Panc1 (cell line): Measurements from ENCODE around the gene GAPDH. TPM values are rescaled to one million over a fixed set of nuclear protein-coding genes. Genes with fewer than 3 reads are reported as not detected.

ENCODE experiments used
- ATAC-seq: fragments of 200-7000 bp; cut with Tn5 transposase; 2 replicates; pipeline ENCODE4 v1.9.1; 2020; ENCODE audit warnings: mild to moderate bottlenecking, moderate library complexity
- BruUV-seq: library from RNA; stranded (reverse); fragments of 400-500 nt; replicated peaks from 2 replicates; lab custom pipeline; 2021; lab: Mats Ljungman, UMichigan
- CTCF ChIA-PET: fragments of 300-600 bp; sonication (Branson Sonifier 250); formaldehyde crosslinking; loops from one replicate; lab custom pipeline; 2022; ENCODE audit warnings: antibody characterized with exemption; lab: Charles Lee
- POLR2A ChIA-PET: fragments of 300-600 bp; sonication (Branson Sonifier 250); formaldehyde crosslinking; loops from one replicate; lab custom pipeline; 2022; ENCODE audit warnings: antibody characterized with exemption; lab: Charles Lee
- DNase-seq: peaks from one replicate; pipeline ENCODE4 v3.0.0-alpha.2; 2010; ENCODE audit warnings: low read depth, low spot score
- H3K27ac ChIP-seq: 2 replicates; pipeline ENCODE4 v1.5.1; 2011; ENCODE audit warnings: mild to moderate bottlenecking, low read length, inconsistent platforms
- H3K27me3 ChIP-seq: fragments of 200-500 bp; sonication (Bioruptor generic); 2 replicates; pipeline ENCODE4 v1.6.0; 2014; ENCODE audit warnings: low read length, inconsistent platforms; ENCODE audit not compliant: control insufficient read depth, insufficient read depth
- H3K36me3 ChIP-seq: fragments of 200-500 bp; sonication (Bioruptor generic); 2 replicates; pipeline ENCODE4 v1.5.1; 2014; ENCODE audit warnings: inconsistent platforms, mild to moderate bottlenecking, low read length, moderate library complexity; ENCODE audit not compliant: control insufficient read depth, insufficient read depth
- H3K4me1 ChIP-seq: 2 replicates; pipeline ENCODE4 v1.5.1; 2011; ENCODE audit warnings: inconsistent platforms, mild to moderate bottlenecking, low read length, moderate library complexity; ENCODE audit not compliant: control insufficient read depth, insufficient read depth
- H3K4me3 ChIP-seq, 2 experiments: 2 replicates each; pipeline ENCODE4 v1.5.1; 2011 to 2012; ENCODE audit warnings: low read depth in 2 of 2, low read length in 2 of 2, mild to moderate bottlenecking in 2 of 2, inconsistent platforms in 1 of 2, moderate library complexity in 1 of 2
- H3K9me3 ChIP-seq: fragments of 200-500 bp; sonication (Bioruptor generic); 2 replicates; pipeline ENCODE4 v1.5.1; 2014; ENCODE audit warnings: low read depth, mild to moderate bottlenecking, inconsistent platforms, low read length, moderate library complexity; ENCODE audit not compliant: control insufficient read depth, insufficient read depth
- CTCF ChIP-seq: fragments of 450-650 bp; IDR thresholded peaks from 2 replicates; pipeline ENCODE4 v1.5.1; 2017; ENCODE audit warnings: mild to moderate bottlenecking
- POLR2AphosphoS5 ChIP-seq: IDR thresholded peaks from 2 replicates; pipeline ENCODE4 v1.6.1; 2012; ENCODE audit warnings: mild to moderate bottlenecking, low read depth, low read length, moderate library complexity
- REST ChIP-seq, 2 experiments: IDR thresholded peaks; 2 replicates each; pipeline ENCODE4 v1.6.1; 2011 to 2012; ENCODE audit warnings: low read depth in 2 of 2, control low read depth in 1 of 2, low read length in 1 of 2, mild to moderate bottlenecking in 1 of 2, moderate library complexity in 1 of 2; ENCODE audit not compliant: insufficient read depth in 1 of 2
- SIN3A ChIP-seq: IDR thresholded peaks from 2 replicates; pipeline ENCODE4 v1.6.1; 2012; ENCODE audit warnings: low read depth, mild to moderate bottlenecking, low read length, moderate library complexity, borderline replicate concordance; ENCODE audit not compliant: insufficient read depth
- TCF7L2 ChIP-seq: IDR thresholded peaks from 2 replicates; pipeline ENCODE4 v1.6.1; 2011; ENCODE audit warnings: mild to moderate bottlenecking, low read depth, low read length, inconsistent platforms
- in situ Hi-C: cut with HindIII; loops from 2 replicates; pipeline ENCODE4 v1.10.0; 2016; ENCODE audit warnings: low sequenced_read_pairs, low pct_unique_long_range_greater_than_20kb
- intact Hi-C: fragments of 100-400 bp; cut with micrococcal nuclease; formaldehyde crosslinking; loops from one replicate; pipeline ENCODE4 v1.10.0; 2022; ENCODE audit not compliant: unreplicated experiment
- total RNA-seq: library from RNA; stranded (reverse); gene quantifications from one replicate; pipeline ENCODE4 v1.2.1, GENCODE V29; 2021; ENCODE audit not compliant: unreplicated experiment

GAPDH gene
- total RNA-seq, 1 experiment from 2014 or later: 2,912 TPM

GRCh38 chr12:6539314-6539682 lies 5.0 kb downstream of the GAPDH start:
- ATAC-seq (peak; percentile 17), DNase-seq (no peak)
- Histone ChIP-seq H3K36me3 (peaks cover 7% of the 10 kb centered on the region), H3K4me1 (peaks cover 41% of the 10 kb centered on the region), H3K4me3 (no peak overlapping the region), H3K27me3 (no peaks in the 10 kb centered on the region), H3K27ac (no peak overlapping the region; the same call in 1 of the 2 replicates), H3K9me3 (no peaks in the 10 kb centered on the region)
- POLR2A ChIA-PET: interaction anchor here (0.7 kb wide), 1 partner anchor 12 kb away, joined by 3 read pairs; no protein-coding TSS in a partner anchor
- CTCF ChIA-PET: interaction anchor here (0.7 kb wide), 1 partner anchor 65 kb away, joined by 4 read pairs; no protein-coding TSS in a partner anchor
- no TSS peak for BruUV-seq
- no peak for TF ChIP-seq TCF7L2
- TF ChIP-seq SIN3A: no peak
- no peak for TF ChIP-seq REST (IDR thresholded peaks at IDR 0.05; ENCODE audit: insufficient read depth in 1 of 2, low read depth in 2 of 2, low read length in 1 of 2)
- no peak for TF ChIP-seq CTCF
- TF ChIP-seq POLR2AphosphoS5: no peak
- in situ Hi-C loops (no loop called here), intact Hi-C loops (no loop called here)

- peaks cover 41% of the 10 kb centered on the region for H3K4me1 ChIP-seq
- no peaks in the 10 kb centered on the region for H3K9me3 ChIP-seq
- ChIA-PET POLR2A (interaction anchor here (0.7 kb wide), 1 partner anchor 12 kb away, joined by 3 read pairs; no protein-coding TSS in a partner anchor), CTCF (interaction anchor here (0.6 to 0.7 kb wide), 2 partner anchors 65 to 159 kb away, joined by 3 to 4 read pairs; no protein-coding TSS in a partner anchor)
- H3K27me3 ChIP-seq: no peaks in the 10 kb centered on the region
- no TSS peak for BruUV-seq
- TF ChIP-seq REST (IDR thresholded peaks at IDR 0.05; ENCODE audit: insufficient read depth in 1 of 2, low read depth in 2 of 2, low read length in 1 of 2): no peak
- TF ChIP-seq POLR2AphosphoS5: no peak
- TF ChIP-seq CTCF: no peak; the same call in 1 of the 2 replicates
- no peak for TF ChIP-seq SIN3A
- TF ChIP-seq TCF7L2: no peak
- ATAC-seq (peak; percentile 58), DNase-seq (no peak)
- in situ Hi-C loops: no loop called here
- intact Hi-C loops: no loop called here
- H3K36me3 ChIP-seq: peaks cover 7% of the 10 kb centered on the region
- H3K27ac ChIP-seq: 0 out of 2 replicates have a peak overlapping the region, but pooled peaks have one; percentile 44
- H3K4me3 ChIP-seq: peak overlapping the region in 1 of 2 experiments; percentile 27; a peak in 1 of 4 replicates
These were observed 5.4 kb downstream of the GAPDH start for GRCh38 chr12:6539707-6540134.
